NCI-H460 (cell line): ENCODE data around the gene ZDHHC8. TPM values are rescaled to one million over a fixed set of nuclear protein-coding genes. Genes with fewer than 3 reads are reported as not detected.

Source experiments
- DNase-seq: peaks from one replicate; pipeline ENCODE4 v3.0.0-alpha.2; 2016; ENCODE audit warnings: low read depth; ENCODE audit errors: extremely low read depth
- total RNA-seq: library from RNA; depleted of rRNA; stranded (reverse); fragments of >200 nt; shearing (Covaris generic); gene quantifications from 2 replicates; pipeline ENCODE4 v1.2.3, GENCODE V29; 2014

Gene ZDHHC8
- total RNA-seq, 1 experiment from 2014 or later, result 8.1 TPM

DNA sequence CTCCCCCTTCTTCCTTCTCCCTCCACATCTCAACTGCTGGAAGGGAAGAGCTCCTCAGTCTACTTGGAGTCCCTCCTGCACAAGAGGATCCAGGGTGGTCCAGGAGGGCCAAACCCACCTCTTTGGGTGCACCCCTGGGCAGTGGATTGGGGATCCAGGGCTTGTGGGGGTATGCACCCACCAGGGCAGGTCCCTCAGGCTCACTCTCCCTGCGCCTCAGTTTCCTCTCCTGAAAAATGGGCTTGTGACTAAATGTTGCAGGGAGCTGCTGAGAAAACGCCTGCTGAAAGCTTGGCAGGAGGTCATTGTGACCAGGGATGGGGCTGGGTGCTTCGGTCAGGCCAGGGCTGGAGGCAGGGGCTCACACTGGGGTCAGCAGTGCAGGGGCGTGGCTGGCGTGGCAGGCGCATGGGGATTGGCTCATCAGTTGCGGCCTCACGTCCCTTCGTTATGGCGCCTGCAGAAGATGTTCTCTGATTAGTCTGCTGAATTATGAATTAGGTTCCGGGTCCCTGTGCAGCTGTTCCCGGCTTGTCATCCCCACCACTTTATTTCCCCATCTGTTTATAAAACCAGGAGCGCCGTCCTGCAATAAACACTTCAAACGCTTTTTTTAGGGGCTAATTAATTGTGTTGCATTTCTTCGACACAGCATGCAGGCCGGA is 44.9 kb downstream of the ZDHHC8 start:
- DNase-seq, result no peak

DNA sequence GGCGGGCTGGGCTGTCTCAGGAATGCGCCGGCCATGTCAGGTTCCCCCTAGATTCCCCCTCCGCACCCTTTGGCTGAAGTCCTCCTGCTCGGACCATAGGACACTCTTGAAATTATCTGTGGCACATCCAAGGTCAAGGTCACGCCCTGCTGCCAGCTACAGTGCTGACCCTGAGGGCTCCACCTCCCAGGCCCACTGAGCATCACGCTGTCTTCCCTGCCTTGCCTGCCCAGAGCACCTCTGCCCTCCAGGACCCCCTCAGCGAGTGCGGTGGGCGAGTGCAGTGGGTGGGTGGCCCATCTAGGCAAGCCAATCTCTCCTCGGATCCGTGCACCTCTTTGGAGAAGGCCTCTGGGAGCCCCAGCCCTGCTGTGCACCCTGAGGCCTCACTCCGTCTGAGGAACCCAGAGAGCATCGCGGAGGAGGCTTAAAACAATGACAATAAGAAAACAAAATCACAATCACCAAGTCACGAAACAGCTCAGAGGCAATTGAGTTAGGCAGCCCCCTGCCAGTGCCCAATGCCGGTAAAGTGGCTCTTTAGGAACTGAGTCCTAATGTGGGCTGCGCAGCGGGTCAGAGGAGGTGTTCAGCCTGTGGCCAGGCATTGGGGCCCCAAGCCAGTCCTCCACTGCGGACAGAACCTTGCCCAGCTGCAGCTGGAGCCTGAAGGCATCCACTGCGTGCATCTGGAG is 45.8 kb downstream of the ZDHHC8 start:
- DNase-seq, result no peak

DNA sequence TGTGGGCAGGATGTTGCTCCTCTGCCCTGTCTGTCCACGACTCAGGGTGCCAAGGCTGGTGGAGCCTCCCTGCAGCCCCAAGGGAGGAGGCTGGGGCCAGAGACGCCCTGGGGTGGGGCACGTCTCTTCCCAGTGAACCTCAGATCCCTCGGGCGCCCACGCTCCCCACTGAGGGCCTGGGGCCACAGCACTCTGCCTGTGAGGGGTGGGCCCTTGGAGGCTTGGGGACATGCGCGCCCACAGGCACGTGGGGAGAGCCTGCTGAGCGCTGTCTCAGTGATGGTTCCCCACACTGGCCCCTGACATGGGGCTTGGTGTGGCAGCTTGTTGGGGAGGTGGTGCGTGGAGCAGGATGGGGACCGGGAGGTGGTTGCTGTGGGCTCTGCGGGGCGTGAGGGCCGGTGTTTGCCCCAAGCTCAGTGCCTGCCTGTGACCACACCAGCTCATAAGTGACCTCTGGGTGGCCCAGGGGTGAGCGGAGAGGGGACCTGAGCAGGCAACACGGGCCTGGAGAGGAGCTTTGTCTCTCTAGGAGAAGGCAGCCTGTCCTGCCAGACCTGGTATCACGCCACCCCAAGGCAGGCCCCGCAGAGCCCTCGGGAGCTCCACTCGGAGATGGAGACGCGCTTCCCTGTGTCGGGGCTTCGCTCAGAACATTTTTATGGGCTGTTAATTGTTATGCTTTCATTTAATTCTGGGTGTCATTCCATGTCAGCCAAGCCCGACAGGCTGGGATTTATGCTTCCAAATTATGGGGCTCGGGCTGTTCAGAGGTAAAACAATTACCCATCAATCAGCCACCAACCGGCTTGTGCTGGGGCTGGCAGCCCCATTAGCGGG is 46.7 kb downstream of the ZDHHC8 start:
- DNase-seq, result no peak

DNA sequence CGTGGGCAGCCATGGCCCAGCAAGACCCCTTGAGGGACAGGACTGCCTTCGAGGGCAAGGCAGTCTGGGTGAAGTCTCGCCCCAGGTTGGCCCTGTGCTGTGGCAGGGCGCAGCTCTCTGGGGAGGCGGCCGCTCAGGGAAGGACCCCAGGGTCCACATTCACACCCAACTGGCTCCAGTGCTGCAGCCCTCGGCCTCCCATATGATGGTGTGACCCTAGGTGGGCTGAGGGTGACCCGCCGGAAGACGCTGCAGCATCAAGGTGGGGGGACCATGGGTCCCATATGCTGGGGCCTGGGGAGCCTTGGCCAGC is 47.3 kb downstream of the ZDHHC8 start:
- DNase-seq, result no peak

DNA sequence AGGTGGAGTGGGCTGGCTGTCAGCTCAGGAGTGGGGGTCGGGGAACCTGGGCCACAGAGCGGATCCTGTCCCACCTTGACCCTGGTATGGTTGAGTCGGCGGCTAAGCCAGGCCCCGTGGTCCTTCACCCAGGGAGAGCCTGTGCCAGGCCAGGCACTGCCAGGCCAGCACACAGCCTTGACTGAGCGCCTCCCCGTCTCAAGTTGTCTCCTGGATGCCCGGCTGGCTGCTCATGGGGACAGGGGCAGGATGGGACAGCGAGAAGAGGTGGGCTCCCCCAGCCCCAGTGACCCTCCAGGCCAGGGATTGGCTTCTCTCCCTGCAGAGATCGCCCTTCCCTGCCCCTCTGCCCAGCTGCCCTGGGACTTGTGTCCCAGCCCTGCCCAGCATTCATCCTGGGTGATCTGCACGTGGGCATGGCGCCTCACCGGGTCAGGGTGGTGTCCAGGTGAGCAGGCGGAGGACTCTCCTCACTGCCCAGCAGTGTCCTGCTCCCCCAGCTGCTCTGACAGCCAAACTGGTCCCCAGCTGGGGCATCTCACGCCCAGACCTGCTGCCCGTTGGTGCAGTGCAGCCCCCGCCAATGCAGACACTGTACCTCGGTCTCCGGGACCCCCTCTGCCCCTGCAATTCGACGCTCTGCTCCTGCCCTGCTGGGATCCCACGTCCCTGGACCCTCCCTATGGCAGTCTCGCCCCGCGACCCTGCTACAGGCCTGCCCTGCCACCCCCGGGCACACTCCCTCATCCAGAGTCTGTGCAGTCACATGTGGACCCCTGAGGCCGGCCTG is 48.0 kb downstream of the ZDHHC8 start:
- no peak for DNase-seq

DNA sequence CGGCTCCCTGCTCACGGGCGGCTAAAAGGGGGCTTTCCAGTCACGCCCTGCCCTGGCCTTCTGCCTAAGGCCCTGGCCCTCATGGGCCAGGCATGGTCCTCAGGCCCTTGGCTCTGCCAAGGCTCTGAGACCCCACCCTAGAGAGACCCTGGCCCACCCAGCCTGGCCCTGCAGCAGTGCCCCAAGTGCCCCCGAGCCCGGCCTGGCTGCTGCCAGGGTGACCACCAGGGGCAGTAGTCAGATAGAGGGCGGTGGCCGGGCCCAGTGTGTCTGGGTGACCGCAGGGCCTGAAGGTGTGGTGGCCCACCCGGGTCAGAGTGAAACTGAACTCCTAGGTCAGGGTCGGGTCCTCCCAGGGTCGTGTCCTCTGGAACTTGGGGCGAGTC is 48.6 kb downstream of the ZDHHC8 start:
- DNase-seq, result no peak

DNA sequence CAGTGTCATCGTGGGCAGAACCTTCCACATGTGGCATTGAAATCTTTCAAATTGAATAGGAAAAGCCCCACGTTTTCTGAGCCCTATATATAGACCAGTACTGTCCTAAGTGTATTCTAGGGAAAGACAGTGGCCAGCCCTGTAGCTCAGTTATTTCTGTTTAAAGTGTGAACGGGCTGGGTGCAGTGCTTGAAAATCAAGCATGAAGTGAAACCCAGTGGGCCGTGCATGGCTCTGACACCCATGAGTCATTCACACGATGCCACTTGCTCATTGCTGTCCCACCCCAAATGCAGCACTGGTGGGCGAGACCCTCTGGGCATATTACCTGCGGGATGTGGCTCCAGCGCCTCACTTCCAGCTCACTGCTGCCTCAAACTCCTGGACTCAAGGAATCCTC is 49.0 kb downstream of the ZDHHC8 start:
- DNase-seq, result no peak

DNA sequence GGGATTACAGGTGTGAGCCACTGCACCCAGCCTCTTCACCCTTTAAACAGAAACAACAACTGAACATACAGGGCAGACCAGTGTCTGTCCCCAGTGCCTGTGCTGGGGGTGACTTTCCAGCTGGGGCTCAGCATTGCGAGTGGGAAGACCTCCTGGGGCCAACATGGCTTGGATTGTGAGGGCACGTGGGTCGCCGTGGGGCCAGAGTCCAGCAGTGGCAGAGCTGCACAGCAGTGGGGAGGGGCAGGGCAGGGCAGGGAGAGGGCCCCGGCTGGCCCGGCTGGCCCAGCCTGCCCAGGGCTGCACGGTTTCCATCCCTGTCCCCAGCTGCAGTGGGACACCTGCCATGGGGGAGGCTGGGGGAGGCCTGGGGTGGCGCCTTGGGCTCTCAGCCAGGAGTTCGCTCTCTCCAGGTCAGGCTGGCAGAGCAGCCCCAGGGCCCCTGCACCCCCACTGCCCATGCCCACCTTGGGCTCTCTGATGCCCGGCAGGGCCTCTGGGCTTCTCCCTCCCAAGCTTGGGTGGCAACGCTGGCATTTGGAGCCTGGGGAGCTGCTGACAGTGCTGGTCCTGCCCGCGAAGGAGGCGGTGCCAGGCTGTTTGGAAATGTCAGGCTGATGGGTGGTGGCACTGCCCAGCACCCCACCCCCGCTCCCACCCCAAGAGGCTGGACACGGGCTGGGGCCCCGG is 49.7 kb downstream of the ZDHHC8 start:
- no peak for DNase-seq

DNA sequence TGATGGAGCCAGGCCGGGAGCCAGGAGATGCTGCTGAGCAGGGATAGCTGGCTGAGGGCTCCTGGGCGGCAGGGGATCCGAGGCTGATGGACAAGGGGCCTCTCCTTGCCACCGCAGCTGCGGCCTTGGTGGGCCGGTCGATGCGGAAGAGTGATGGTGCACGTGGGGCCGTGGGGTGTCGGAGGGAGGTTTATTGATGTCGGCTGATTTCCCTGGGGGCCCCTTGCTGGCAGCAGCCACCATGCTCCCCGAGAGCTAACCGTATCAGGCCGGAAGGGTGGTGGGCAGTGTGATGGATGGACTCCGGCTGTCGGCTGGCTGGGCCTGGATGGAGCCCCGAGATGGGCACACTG is 50.3 kb downstream of the ZDHHC8 start:
- no peak for DNase-seq

DNA sequence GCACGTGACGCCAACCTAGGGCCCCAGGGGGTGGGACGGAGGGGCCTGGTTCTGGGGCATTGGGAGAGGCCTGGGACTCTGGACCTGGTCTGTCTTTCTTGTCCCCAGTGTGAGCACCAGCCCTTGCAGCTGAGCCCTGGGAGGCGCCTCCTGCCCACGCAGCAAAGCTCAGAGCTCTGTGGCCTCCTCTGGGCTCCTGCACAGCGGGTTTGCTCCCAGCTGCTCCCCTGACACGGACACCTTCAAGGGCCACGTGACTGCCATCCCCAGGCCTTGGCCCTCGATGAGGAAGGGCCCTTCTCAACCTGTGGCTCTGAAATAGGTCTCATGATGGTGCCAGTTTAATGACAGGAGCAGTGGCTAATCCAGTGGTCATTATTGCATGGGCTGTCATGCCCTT is 50.8 kb downstream of the ZDHHC8 start:
- no peak for DNase-seq

DNA sequence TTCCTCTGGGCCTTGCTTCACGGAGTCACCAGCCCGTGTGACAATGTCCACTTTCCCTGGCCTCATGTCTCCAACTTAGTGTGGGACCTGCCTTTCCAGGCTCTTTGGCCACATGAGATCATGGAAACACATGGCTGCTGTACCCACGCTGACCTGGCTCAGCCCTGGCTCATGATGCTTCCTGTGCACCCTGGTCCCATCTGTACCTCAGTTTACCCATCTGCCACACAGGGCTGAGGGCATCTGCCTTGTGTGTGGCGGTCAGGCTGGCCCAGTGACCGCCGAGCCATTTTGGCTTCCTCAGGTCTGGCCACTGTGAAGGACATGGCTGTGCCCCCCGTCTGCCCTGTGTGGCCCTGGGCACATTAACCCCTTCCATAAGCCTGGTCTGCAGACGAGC is 51.5 kb downstream of the ZDHHC8 start:
- DNase-seq, result no peak

DNA sequence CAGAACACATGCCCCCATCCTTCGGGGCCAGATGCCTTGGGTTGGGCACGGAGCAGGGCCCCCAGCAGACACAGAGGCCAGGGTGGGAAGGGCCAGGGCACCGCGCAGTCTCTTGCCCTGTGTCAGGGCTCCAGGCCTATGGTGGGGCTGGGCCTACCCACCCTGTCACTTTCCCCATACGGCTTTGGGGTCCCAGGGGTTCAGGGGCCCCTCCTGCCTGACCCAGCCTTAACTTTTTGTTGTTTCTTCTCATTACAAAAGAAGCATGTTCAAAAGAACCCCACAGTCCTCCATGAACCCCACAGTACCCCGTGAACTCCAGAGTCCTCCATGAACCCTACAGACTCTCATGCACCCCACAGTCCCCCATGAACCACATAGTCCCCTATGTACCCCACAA is 52.2 kb downstream of the ZDHHC8 start:
- no peak for DNase-seq

DNA sequence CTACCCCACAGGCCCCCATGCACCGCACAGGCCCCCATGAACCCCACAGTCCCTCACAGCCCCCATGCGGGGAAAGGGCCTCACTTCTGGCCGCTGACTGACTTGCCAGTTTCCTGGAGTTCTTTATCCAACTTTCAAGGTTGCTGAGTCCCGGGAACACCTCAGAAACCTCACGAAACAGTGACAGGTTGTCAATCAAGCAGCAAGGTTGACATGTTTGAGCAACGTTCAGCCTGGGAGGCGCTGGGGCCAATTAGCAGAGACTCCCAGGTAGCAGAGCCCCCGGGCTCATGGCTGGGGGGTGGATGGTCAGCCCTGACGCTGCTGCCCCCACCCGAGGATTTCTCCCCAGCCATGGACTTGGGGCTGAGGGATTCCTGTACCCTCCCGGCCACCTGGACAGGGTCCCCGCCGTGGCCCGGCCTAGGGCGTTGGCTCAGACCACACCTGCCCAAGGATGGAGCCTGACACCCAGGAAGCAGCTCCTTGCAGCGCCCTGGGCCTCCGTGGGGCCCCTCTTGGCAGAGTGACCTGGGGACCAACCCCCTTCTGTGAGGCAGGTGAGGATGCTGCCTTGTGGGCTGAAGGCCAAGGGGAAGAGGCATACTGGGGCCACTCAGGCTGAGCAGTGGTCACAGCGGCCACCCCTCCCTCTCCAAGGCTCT is 53.0 kb downstream of the ZDHHC8 start:
- no peak for DNase-seq

DNA sequence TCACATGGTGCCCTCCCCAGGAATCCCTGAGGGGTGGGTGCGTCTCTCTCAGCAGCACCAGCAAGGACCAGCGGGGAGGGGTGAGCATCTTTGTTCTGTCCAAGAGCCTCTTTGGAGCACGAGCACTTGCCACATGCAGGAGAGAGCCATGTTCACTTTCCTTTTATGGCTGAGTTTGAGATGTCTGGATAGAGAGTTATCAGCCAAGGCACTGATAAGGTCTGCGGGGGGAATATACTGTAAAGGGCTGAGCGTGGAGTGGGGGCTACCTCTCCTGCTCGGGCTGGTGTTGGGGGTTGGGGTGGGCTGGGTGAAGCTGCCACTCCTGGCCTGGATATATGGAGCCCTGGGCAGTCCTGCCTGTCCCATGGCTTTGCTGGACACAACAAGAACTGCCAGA is 54.1 kb downstream of the ZDHHC8 start:
- no peak for DNase-seq

DNA sequence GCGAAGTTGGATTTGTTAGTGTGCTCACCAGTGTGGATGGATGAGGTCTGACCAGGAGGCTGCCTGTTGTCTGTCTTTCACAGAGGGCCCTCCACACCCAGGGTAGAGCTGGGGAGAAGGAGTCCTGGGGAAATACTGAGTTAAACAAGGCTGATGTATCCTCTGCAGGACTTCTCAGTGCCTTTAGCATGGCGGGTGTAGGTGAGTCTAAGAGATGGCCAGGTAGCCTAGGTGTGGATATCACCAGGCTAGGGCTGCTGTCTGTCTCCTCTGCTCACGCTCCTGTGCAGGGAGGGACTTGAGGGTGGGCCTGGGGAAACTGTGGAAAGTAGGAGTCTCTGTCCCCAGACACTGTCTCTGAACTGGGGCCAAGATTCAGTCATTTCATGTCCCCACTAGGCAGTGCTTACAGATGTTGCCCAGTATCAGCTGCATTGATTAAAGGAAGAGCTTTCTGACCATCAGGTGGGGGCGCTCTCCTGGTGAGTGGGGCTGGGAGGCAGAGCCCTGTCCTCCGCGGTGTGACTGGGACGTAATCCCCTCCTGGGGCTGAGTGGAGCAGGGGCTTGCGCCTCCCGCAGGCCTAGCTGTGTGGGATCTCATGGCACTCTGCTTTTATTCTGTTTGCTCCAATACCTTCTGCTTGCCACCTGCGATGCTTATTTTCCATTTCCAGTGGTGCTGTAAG is 54.7 kb downstream of the ZDHHC8 start:
- DNase-seq, result no peak

DNA sequence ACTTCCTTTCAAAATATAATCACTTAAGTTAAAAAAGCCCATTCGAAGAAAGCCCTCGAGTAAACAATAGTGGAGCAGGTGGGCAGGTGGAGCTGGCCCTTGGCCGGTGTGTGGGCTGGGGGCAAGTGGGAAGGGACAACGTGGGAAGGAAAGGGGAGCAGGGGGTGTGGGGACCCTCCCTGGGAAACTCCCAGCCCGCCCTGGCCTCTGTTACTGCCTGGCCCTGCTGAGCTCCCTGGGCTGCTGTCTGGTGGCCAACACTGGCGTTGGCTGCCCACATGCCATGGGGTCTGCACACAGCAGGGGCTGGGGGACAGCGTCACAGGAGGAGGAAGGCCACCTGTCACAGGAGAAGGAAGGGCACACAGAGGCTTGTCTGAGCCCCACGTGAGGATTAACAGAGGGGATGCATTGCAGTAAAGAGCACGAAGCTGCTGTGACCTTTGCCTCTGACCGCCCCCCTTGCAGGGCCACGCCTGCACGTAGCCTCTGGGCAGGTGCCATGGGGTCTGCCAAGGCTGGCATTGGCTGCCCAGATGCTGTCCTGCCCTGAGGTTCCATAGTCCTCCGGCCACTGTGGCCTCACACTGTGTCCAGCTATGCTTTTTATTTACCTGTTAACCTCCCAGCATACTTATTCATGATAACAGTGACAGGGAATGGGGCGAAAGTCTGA is 55.4 kb downstream of the ZDHHC8 start:
- no peak for DNase-seq

DNA sequence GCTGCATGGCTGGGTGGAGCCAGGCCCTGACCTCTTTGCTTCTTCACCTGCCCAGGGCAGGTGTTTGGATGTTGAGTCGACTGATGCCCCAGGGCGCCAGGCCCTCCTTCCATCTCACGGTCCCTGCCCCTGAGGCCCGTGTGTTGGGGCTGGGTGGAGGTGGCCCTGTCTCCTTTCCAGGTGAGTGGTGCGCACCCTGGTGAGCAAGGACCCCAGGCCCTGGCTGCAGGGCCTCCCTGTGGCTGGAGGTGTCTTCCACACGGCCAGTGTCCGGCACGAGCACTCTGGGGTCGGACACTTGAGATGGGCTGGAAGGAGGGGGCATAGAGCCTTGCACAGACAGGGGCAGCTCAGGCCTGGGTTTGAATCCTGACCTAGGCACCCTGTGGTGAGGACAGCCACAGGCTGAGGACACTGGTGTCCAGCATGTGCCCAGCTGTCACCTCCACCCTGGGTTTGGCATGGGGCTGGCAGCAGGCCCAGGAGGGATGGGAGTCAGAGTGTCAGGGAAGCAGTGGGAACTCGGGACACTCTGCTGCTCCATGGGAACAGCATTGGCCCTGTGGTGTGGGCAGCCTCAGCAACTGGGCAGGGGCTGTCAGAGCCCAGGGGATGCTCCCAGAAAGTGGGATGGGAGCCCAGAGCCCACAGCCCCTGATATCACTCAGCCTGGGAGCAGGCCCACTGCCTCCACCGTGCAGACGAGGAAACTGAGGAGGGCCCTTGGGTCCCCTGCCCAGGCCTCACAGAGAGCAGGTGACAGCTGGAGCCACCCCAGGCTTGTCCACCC is 56.4 kb downstream of the ZDHHC8 start:
- DNase-seq, result no peak

DNA sequence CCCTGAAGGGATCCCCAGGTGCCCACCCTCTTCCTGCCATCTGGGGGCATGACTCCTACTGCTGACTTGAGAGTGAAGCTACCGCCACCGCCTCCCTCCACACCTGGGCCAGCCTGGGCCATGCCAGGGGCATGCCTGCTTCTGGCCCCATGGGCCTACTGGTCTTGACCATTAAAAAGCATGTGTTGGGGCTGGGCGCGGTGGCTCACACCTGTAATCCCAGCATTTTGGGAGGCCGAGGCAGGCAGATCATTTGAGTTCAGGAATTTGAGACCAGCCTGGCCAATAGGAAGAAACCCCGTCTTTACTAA is 56.9 kb downstream of the ZDHHC8 start:
- DNase-seq, result no peak
